Esophagus muscularis mucosa (tissue), 3 donors: Measurements from ENCODE around the gene C15orf62.

Source experiments
- CTCF ChIP-seq, 3 experiments: fragments of 200-600 bp in 2 of 3; fragments of 450-650 bp in 1 of 3; sonication (generic) in 2 of 3; IDR thresholded peaks; one replicate each; pipeline ENCODE4 v1.5.1; 2017 to 2019; ENCODE audit warnings: antibody characterized with exemption in 3 of 3, mild to moderate bottlenecking in 2 of 3, moderate library complexity in 1 of 3
- POLR2A ChIP-seq: fragments of 450-650 bp; IDR thresholded peaks from one replicate; pipeline ENCODE4 v1.6.1; 2017; ENCODE audit warnings: antibody characterized with exemption, moderate library complexity, mild to moderate bottlenecking, low read depth

GRCh38 chr15:40767838-40768500, 1.8 kb upstream of the C15orf62 start:
- TF ChIP-seq CTCF (IDR thresholded peaks at IDR 0.05) (no peak), POLR2A (no peak)
